Activated naive CD8-positive, alpha-beta T cell treated with anti-CD3 and anti-CD28 coated beads, Interleukin-2, amount 50 U/mL, for 16 hours (primary cell): ENCODE measurements around the gene MMP24.
"Not testable (repeated sequence)": the region's sequence is repeated elsewhere in the genome, so short reads cannot be mapped to it uniquely, and the experiment has no call there.

Experiments used
- DNase-seq: peaks from one replicate; pipeline ENCODE4 v3.0.0-alpha.2; 2020; ENCODE audit warnings: low read depth, low spot score

MMP24 gene

DNA sequence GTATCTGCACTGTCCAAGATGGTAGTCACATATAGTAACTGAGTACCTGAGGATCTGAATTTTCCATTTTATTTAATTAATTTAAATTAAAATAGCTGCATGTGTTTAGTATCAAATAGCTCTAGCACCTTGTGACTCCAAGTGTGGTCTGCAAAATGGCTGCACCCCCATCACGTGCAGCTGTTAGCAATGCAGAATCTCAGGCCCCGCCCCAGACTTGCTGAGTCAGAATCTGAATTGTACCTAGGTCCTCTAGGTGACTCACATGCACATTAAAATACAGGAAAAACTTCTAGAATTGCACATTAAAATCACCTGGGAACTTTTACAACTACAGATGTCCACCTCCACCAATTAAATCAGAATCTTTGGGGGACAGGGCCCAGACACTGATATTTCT is 84.9 kb downstream of the MMP24 start:
- no peak for DNase-seq

DNA sequence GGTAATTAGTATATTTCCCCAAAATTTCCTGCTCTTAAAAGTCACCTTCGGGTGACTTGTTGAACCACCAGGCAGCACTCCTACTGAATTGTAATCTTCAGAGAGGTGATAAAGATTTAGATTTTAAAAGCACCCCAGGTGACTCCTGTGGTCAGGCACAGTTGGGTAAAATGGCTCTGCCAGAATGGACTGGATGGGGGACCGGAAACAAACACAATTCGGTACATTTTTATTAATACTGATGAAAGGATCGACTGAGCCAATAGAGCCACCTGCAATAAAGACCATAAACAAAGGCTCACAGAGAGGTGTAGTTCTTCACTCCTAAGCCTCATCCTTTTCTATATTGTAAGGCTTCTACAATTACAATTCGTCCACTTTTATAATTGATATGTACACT is 85.3 kb downstream of the MMP24 start:
- no peak for DNase-seq

DNA sequence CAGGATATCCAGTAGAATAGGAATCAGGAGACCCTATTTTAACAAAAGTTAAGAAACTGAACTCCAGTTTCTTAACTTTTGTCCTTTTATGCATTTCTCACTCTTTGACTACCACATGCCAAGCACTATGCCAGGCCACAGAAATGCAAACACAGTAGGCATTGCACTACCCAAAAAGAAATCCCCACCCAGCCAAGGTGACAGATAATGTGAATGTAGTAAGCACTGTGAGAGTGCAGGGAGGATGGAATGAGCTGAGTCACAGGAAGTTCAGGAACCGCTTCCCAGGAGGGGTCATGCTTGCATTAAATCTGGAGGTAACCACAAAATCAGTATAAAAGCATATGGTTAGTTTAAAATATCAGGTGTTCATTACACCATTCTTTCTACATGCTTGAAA is 85.8 kb downstream of the MMP24 start:
- DNase-seq, result no peak

DNA sequence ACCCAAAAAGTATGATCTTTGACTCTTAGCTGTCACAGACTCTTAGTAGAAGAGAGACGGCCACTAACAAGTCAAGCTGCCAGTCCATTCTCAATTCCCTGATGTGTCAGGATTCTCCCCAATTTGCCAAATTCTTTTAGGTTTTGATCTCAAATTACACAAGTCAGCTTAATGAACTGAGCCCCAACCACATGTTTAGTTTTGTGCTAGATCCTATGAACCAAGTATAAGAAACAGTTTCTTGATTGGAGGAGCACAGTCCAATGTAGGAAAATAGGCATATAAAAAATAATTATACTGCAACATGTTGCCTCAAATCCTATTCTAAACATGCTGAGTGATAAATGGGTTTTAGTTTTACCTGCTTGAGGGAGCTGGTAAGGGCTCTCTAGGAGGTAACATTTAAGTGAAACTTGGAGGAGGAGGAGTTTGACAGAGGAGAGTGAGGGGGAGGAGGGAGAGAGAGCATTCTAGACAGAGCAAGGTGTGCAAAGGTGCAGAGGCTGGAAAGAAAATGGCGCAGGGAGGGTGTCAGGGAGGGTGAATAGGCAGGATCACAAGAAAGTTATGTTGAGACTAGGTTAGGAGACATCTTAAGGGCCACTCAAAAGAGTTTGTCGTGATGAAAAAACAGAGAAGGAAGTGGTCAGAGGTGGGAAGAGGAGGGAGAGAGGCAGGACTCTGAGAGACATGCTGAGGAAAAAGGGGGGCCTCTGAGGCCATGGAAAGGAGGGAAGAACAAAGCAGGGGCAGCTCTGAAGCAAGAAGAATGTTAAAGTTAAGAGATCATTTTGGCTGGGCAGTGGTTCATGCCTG is 88.5 kb downstream of the MMP24 start:
- no peak for DNase-seq

DNA sequence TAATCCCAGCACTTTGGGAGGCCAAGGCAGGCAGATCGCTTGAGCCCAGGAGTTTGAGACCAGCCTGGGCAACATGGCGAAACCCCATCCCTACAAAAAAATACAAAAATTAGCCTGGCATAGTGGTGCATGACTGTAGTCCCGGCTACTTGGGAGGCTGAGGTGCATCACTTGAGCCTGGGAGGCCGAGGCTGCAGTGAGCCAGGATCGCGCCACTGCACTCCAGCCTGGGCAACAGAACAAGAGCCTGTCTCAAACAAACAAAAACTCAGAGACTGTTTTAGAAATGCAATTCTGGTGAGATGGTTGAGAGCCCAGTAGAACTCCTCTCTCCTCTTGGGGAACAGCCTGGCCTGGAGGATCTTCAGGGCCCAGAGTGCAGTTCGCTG is 89.1 kb downstream of the MMP24 start:
- not testable (repeated sequence) for DNase-seq

DNA sequence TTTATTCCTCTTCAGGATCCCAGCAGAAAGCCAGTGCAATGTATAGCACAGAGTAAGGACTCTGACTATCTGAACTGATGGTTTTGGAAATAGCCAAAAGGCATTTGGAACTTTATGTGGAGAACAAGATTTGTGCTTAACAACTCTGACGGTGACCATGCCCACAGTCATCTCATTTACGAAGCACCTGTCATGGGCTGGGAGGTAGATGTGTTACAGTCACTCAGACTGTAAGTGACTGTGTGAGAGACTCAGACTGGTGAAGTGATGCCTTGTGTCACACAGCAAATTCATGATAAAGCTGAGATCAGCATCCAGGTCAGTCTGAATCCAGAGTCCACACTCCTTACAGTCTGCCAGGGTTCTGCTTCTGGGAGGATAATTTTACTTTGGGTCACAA is 89.6 kb downstream of the MMP24 start:
- no peak for DNase-seq

DNA sequence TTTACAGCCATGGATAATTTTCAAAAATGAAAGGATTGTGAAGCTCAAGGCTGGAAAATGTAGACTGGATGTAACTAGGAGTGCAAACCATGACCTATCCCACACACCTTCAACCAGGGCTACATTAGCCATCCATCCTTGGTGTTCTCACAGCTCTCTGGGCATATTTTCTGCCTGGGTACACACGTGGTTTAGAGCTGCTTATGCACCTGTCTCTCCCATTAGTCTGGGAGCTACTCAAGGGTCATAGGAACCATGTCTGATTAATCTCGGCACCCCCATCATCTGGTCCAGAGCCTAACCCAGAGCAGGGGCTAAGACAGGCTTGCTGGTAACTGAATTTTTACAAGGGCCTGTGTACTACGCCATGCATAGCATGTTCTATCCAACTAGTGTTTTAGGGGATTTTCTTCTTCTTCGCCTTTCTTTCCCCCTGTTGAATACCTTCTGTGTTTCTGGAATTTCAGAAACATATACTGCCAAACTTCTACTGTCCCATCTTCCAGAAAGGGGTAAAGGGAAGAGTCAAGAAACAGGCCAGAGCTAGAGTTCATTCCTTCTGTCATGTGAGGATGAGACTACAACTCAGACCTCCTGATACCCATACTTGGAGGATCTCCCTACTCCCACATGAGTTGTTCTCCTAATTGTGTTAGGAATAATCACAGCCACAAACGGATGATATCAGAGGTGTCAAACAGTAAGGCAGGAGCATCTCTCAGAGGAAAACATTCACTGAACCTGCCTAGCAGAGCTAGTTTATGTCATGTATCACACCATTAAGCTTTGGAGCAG is 91.1 kb downstream of the MMP24 start:
- DNase-seq, result no peak

DNA sequence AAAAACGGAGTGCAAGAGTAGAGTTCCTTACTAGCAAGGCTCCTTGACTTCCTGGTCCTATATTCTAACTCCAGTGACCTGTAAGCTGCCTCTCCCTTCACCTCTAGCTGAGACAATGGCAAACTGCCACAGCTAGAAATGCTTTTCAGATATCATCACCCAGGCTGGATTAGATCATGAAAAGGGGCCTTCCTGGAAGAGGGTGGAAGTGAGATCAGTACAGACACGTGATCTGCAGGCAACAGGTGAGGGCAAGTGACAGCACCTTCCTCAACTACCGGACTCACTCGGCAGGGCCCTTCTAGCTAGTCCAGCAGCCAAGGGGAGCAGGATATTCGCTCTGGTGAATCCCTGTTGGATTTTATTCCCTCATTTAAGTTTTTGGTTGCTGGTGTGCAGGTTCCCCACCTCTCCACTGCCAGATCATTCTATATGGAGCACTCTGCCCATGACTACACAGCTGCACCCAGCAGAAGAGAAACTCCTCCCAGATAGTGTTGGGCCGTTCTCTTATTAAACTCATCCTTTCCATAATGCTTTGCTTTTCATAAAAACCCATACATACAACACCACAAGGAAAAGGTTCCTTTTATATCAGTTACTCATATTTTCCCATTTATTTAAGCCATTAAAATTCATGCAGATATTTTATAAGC is 92.1 kb downstream of the MMP24 start:
- DNase-seq, result no peak

DNA sequence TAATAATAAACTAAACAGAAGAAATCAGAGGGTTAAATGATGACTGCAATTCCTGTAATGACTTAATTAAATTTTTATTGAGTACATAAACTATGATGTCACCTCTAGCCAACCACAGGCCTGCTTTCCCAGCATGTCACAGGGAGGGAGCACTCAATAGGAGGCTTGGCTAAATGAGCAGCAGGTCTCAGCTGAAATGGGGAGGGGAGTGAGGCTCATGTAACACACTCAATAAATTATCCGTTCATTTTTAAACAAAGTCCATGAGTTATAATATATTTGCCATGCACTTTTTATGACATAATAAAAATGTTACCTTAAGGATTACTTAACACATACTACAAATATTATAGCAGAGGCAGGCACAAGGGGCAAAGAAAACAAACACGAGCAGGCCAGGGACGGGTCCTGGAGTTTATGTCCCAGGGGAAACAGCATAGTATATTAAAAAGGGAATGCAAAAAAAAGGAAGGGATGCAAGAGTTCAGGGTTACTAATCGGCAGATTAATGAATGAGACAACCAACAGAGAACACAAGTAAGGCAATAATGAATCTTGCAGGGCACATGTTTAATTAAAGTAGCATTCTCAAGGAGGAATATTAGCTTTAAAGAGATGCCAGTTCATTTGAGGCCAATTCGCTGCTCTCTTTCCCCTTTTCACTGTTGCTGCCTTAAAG is 92.8 kb downstream of the MMP24 start:
- DNase-seq, result no peak

DNA sequence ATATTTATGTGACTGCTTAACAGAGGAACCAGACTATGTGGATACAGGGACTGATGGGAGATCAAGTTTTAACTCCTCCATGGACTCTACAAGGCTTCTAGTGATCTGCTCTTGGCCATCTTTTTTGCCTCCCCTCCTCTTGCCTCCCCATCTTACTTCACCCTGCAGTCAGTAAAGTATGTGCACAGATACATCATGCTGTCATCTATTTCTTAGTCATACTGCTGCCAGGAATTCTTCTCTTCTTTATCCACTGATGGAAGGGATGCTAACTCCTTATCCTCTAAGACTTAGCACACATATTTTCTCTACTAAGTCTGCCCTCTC is 93.3 kb downstream of the MMP24 start:
- DNase-seq, result no peak

DNA sequence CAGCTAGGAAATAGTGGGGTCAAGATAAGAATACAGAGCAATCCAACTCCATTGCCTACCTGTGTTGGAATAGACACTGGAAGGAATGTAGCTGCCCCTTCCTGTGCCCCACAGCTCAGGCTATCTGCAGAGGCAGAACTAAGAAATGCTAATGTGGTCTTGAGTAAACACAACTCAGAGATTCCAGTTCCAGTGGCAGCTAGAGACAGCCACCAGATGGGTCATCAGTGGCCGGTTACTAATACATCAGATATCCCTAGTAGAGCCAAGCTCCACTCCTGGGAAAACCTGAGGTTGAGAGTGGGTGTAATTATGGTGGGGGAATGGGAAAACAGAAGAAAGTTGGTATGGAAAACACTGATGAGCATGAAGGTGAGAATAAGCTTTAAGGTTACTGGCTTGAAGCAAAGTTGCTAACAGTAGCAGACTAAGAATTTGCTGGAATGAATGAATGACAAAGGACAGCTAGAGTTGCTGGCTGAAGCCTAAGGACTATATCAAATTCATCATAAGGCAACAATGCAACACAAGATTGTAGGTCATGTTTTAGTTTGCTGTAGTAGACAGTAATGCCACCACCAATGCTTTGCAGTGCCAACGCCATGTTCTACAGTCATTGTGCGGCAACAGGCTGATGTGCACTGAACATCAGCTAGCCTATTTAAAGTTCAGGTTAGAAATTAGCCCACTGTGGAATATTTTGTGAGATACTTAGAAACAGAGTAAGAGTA is 94.1 kb downstream of the MMP24 start:
- no peak for DNase-seq

DNA sequence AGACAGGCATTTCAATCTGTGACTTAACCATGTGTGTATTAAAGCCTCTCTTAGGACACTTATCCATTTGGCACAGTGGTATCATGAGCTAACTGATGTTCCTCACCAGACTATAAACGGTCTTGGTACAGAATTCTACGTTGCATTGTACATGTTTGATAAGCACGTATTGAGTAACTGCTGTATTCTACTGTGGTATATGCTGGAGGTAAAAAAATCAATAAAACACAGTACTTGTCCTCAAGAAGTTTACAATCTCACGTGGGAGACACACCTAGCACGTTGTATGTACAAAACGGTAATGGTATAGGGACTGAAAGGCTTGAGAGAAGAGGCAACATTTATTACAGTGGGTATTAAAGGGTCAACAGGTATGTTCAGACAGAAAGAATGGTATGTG is 98.9 kb downstream of the MMP24 start:
- DNase-seq, result no peak

DNA sequence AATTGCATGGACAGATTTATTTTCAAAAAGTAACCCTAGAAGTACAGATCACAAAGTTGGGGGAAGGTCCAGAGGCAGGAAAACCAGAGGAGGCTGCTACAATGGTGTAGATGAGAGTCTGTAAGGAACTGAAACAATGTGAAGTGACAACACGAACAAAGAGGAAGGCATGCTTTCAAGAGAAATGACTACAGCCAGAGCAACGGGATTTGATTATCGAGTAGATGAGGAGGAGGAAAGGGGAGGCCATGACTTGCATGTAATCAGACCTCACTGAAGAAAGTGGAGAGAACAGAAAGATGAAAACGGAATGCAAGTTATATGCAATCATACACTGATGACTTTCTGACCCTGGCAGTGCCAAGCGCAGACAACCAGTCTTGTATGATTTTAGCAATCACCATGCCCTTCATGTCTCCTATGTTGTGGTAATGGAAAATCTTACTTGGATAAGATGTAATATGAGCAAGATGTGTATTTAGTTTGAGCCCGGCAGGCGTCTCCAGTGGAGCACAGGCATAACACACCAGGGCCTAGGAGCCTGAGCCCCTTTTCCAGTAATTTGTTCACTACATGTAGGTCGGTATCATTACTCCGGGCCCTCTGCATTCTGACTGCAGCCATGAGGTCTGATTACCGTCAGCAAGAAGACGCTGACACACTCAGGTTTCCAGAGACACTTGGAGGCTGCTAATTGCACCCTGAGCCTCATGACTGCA is 99.7 kb downstream of the MMP24 start:
- DNase-seq, result no peak
